IMR-90 (cell line): ENCODE results near the gene IL11. TPM values are rescaled to one million over a fixed set of nuclear protein-coding genes. Genes with fewer than 3 reads are reported as not detected.

ENCODE experiments used
- ATAC-seq: fragments of 200-7000 bp; cut with Tn5 transposase; 2 replicates; pipeline ENCODE4 v1.9.1; 2020; ENCODE audit warnings: low read depth, mild to moderate bottlenecking, moderate library complexity
- BruUV-seq: library from RNA; stranded (reverse); fragments of 400-500 nt; replicated peaks from 2 replicates; lab custom pipeline; 2021; lab: Mats Ljungman, UMichigan
- CTCF ChIA-PET: fragments of 300-600 bp; formaldehyde crosslinking; extraction: SDS; loops from one replicate; lab custom pipeline; 2021; ENCODE audit warnings: antibody characterized with exemption; lab: Yijun Ruan, JAX
- POLR2A ChIA-PET: fragments of 300-600 bp; sonication (Branson Sonifier 250); formaldehyde crosslinking; loops from one replicate; lab custom pipeline; 2022; ENCODE audit warnings: antibody characterized with exemption; ENCODE audit not compliant: unreplicated experiment; lab: Charles Lee
- DNase-seq: peaks from one replicate; pipeline ENCODE4 v3.0.0; 2013
- H2AFZ ChIP-seq: replicated peaks from 2 replicates; pipeline ENCODE3; 2013; ENCODE audit warnings: low read length, mild to moderate bottlenecking; ENCODE audit not compliant: poor library complexity
- H2AK5ac ChIP-seq: 2 replicates; pipeline ENCODE4 v1.6.1; 2013; ENCODE audit warnings: low read depth, low read length, inconsistent platforms
- H2AK9ac ChIP-seq: replicated peaks from 2 replicates; pipeline ENCODE3; 2013; ENCODE audit warnings: mild to moderate bottlenecking, low read depth, low read length, moderate library complexity; ENCODE audit not compliant: poor library complexity
- H2BK120ac ChIP-seq: 2 replicates; pipeline ENCODE4 v1.6.1; 2013; ENCODE audit warnings: low read depth, low read length, inconsistent platforms
- H2BK15ac ChIP-seq: 3 replicates; pipeline ENCODE4 v1.6.1; 2013; ENCODE audit warnings: low read depth, low read length, inconsistent platforms
- H2BK20ac ChIP-seq: 2 replicates; pipeline ENCODE4 v1.6.1; 2013; ENCODE audit warnings: low read depth, mild to moderate bottlenecking, inconsistent platforms, low read length, moderate library complexity
- H2BK5ac ChIP-seq: 2 replicates; pipeline ENCODE4 v1.6.1; 2013; ENCODE audit warnings: mild to moderate bottlenecking, low read depth, low read length, inconsistent platforms; ENCODE audit not compliant: poor library complexity, severe bottlenecking
- H3K14ac ChIP-seq: replicated peaks from 2 replicates; pipeline ENCODE4 v1.6.1; 2013; ENCODE audit warnings: low read depth, low read length, inconsistent platforms
- H3K18ac ChIP-seq: 2 replicates; pipeline ENCODE4 v1.6.1; 2013; ENCODE audit warnings: low read depth, low read length, control low read depth
- H3K23ac ChIP-seq: 2 replicates; pipeline ENCODE4 v1.6.1; 2013; ENCODE audit warnings: low read depth, low read length, inconsistent platforms
- H3K27ac ChIP-seq: 2 replicates; pipeline ENCODE4 v1.5.1; 2013; ENCODE audit warnings: mild to moderate bottlenecking, control low read depth, low read length; ENCODE audit not compliant: insufficient read depth
- H3K27me3 ChIP-seq: 2 replicates; pipeline ENCODE4 v1.6.1; 2013; ENCODE audit warnings: low read length; ENCODE audit not compliant: control insufficient read depth, insufficient read depth
- H3K36me3 ChIP-seq: 2 replicates; pipeline ENCODE4 v1.6.1; 2013; ENCODE audit warnings: low read length, mixed read lengths; ENCODE audit not compliant: control insufficient read depth, insufficient read depth
- H3K4ac ChIP-seq: 2 replicates; pipeline ENCODE4 v1.6.1; 2013; ENCODE audit warnings: low read depth, low read length, inconsistent platforms
- H3K4me1 ChIP-seq: 2 replicates; pipeline ENCODE4 v1.6.1; 2013; ENCODE audit warnings: low read length, mixed read lengths; ENCODE audit not compliant: control insufficient read depth, insufficient read depth
- H3K4me2 ChIP-seq: 2 replicates; pipeline ENCODE4 v1.6.1; 2013; ENCODE audit warnings: low read depth, mild to moderate bottlenecking, control low read depth, low read length, moderate library complexity
- H3K4me3 ChIP-seq: 2 replicates; pipeline ENCODE4 v1.5.1; 2013; ENCODE audit warnings: low read depth, mild to moderate bottlenecking, control low read depth, low read length, moderate library complexity; ENCODE audit not compliant: insufficient read depth
- H3K56ac ChIP-seq: 2 replicates; pipeline ENCODE4 v1.6.1; 2013; ENCODE audit warnings: low read length, inconsistent platforms; ENCODE audit not compliant: insufficient read depth; ENCODE audit errors: extremely low read depth
- H3K79me1 ChIP-seq, 2 experiments: 2 replicates each; pipeline ENCODE4 v1.6.1; 2013; ENCODE audit warnings: low read length in 2 of 2, inconsistent platforms in 1 of 2, low read depth in 1 of 2
- H3K9ac ChIP-seq: 2 replicates; pipeline ENCODE4 v1.6.1; 2013; ENCODE audit warnings: low read depth, low read length, control low read depth
- H3K9me1 ChIP-seq: 2 replicates; pipeline ENCODE4 v1.6.1; 2013; ENCODE audit warnings: low read length, inconsistent platforms; ENCODE audit not compliant: insufficient read depth
- H3K9me3 ChIP-seq: 2 replicates; pipeline ENCODE4 v1.6.1; 2013; ENCODE audit warnings: low read length; ENCODE audit not compliant: control insufficient read depth, insufficient read depth
- H4K20me1 ChIP-seq: 2 replicates; pipeline ENCODE4 v1.6.1; 2013; ENCODE audit warnings: low read length, inconsistent platforms; ENCODE audit not compliant: insufficient read depth
- H4K5ac ChIP-seq: 2 replicates; pipeline ENCODE4 v1.6.1; 2013; ENCODE audit warnings: mild to moderate bottlenecking, low read depth, low read length, control low read depth
- H4K8ac ChIP-seq, 2 experiments: 2 replicates each; pipeline ENCODE4 v1.6.1; 2013; ENCODE audit warnings: low read depth in 2 of 2, low read length in 2 of 2, control low read depth in 1 of 2, inconsistent platforms in 1 of 2
- H4K91ac ChIP-seq: 2 replicates; pipeline ENCODE4 v1.6.1; 2013; ENCODE audit warnings: low read depth, low read length, inconsistent platforms; ENCODE audit not compliant: insufficient read depth
- BHLHE40 ChIP-seq: fragments of 150-350 bp; IDR thresholded peaks from 2 replicates; pipeline ENCODE4 v1.6.1; 2016; ENCODE audit warnings: mild to moderate bottlenecking, low read depth, low read length
- CEBPB ChIP-seq: IDR thresholded peaks from 2 replicates; pipeline ENCODE4 v1.6.1; 2012; ENCODE audit warnings: low read depth, low read length, improper control_type of control experiment
- CHD1 ChIP-seq: IDR thresholded peaks from 2 replicates; pipeline ENCODE4 v1.6.1; 2012; ENCODE audit warnings: low read depth, low read length, improper control_type of control experiment
- CTCF ChIP-seq: conservative IDR thresholded peaks from 2 replicates; pipeline ENCODE4 v1.5.1; 2012; ENCODE audit warnings: mild to moderate bottlenecking, low read depth, low read length, improper control_type of control experiment
- ELK1 ChIP-seq: fragments of 150-350 bp; IDR thresholded peaks from 2 replicates; pipeline ENCODE4 v1.6.1; 2016; ENCODE audit warnings: low read depth, mild to moderate bottlenecking, low read length, moderate library complexity, borderline replicate concordance
- MAFK ChIP-seq: IDR thresholded peaks from 2 replicates; pipeline ENCODE4 v1.6.1; 2012; ENCODE audit warnings: low read depth, low read length, improper control_type of control experiment
- MAZ ChIP-seq: IDR thresholded peaks from 2 replicates; pipeline ENCODE4 v1.6.1; 2012; ENCODE audit warnings: low read depth, mild to moderate bottlenecking, low read length, improper control_type of control experiment, moderate library complexity, borderline replicate concordance
- POLR2A ChIP-seq: IDR thresholded peaks from 2 replicates; pipeline ENCODE4 v1.6.1; 2012; ENCODE audit warnings: mild to moderate bottlenecking, low read depth, low read length
- RAD21 ChIP-seq: IDR thresholded peaks from 2 replicates; pipeline ENCODE4 v1.6.1; 2012; ENCODE audit warnings: low read length, improper control_type of control experiment
- RCOR1 ChIP-seq: IDR thresholded peaks from 2 replicates; pipeline ENCODE4 v1.6.1; 2012; ENCODE audit warnings: mild to moderate bottlenecking, low read length, improper control_type of control experiment; ENCODE audit not compliant: insufficient replicate concordance
- RFX5 ChIP-seq: IDR thresholded peaks from 2 replicates; pipeline ENCODE4 v1.8.0; 2012; ENCODE audit warnings: low read depth, mild to moderate bottlenecking, low read length, moderate library complexity
- USF2 ChIP-seq: fragments of 150-350 bp; IDR thresholded peaks from 2 replicates; pipeline ENCODE4 v1.6.1; 2017; ENCODE audit warnings: mild to moderate bottlenecking, antibody characterized with exemption, low read length, low read depth
- WGBS, 2 experiments: methylation state at CpG; one replicate each; pipeline versions ENCODE4 v1.1.5 to v1.1.7; 2013; ENCODE audit warnings: missing lambda C conversion rate in 2 of 2; ENCODE audit not compliant: insufficient read length in 1 of 2; ENCODE audit errors: extremely low coverage in 2 of 2; 5-methylcytosine and 5-hydroxymethylcytosine counted together
- dilution Hi-C: fragments of 300-500 bp; cut with HindIII; formaldehyde crosslinking; loops from one replicate; pipeline ENCODE4 v1.14.3; 2018; ENCODE audit warnings: low sequenced_read_pairs; ENCODE audit not compliant: unreplicated experiment
- in situ Hi-C: fragments of 300-500 bp; cut with MboI; formaldehyde crosslinking; loops from 3 replicates; pipeline ENCODE4 v1.14.3; 2019; ENCODE audit warnings: low sequenced_read_pairs, inconsistent platforms, mixed read lengths
- intact Hi-C: fragments of 100-400 bp; cut with micrococcal nuclease; formaldehyde crosslinking; loops from 2 replicates; pipeline ENCODE4 v1.10.0; 2022
- polyA plus RNA-seq, 3 experiments: library from polyadenylated mRNA; depleted of rRNA; stranded (reverse); fragments of >200 nt; gene quantifications; 2 replicates each; pipeline ENCODE4 v1.2.3, GENCODE V29; 2012; ENCODE audit warnings: low replicate concordance in 1 of 3
- total RNA-seq: library from RNA; depleted of rRNA; stranded (reverse); fragments of >200 nt; gene quantifications from 2 replicates; pipeline ENCODE4 v1.2.3, GENCODE V29; 2012

IL11 gene
- total and polyA plus RNA-seq, 2 of the 4 experiments (the other 2 are of a cell fraction): 14.3 to 33.6 TPM

GRCh38 chr19:55355213-55355821 is 14.9 kb downstream of the IL11 start:
- Histone ChIP-seq H3K79me1 (no peaks in the 10 kb centered on the region), H4K91ac (no peak overlapping the region), H3K27me3 (peaks cover 43% of the 10 kb centered on the region), H2BK20ac (no peak overlapping the region), H2BK120ac (no peak overlapping the region), H2AFZ (no peak overlapping the region), H3K23ac (no peak overlapping the region), H3K4ac (no peak overlapping the region), H4K8ac (no peak overlapping the region), H3K18ac (no peak overlapping the region), H3K9me3 (no peaks in the 10 kb centered on the region), H2BK5ac (no peak overlapping the region), H3K36me3 (no peaks in the 10 kb centered on the region), H2AK5ac (no peak overlapping the region), H3K4me2 (no peak overlapping the region), H2AK9ac (peak overlapping the region; percentile 23), H4K5ac (no peak overlapping the region), H3K9me1 (no peaks in the 10 kb centered on the region), H4K20me1 (peaks cover 7% of the 10 kb centered on the region; the same call in 1 of the 2 replicates), H2BK15ac (no peak overlapping the region), H3K14ac (no peak overlapping the region), H3K56ac (no peak overlapping the region), H3K4me3 (no peak overlapping the region), H3K4me1 (peaks cover 5% of the 10 kb centered on the region; the same call in 1 of the 2 replicates), H3K9ac (no peak overlapping the region), H3K27ac (no peak overlapping the region)
- intact Hi-C loops (no loop called here), dilution Hi-C loops (no loop called here), in situ Hi-C loops (no loop called here)
- DNase-seq (no peak), ATAC-seq (no peak)
- CTCF ChIA-PET: no interaction called here
- POLR2A ChIA-PET: no interaction called here
- TF ChIP-seq ELK1 (no peak), RAD21 (no peak), POLR2A (no peak), CHD1 (no peak), MAZ (no peak), CTCF (no peak), RCOR1 (no peak), MAFK (no peak), RFX5 (no peak), BHLHE40 (no peak), CEBPB (no peak), USF2 (no peak)
- WGBS, 2 experiments: 55% methylated on average over 5 of the region's 13 CpGs; no CpG with 5 or more reads in 1 of the 2 experiments
- BruUV-seq: no TSS peak
